HepG2 (cell line): ENCODE measurements around the gene RYR2. TPM values are rescaled to one million over a fixed set of nuclear protein-coding genes. Genes with fewer than 3 reads are reported as not detected.

ENCODE experiments used
- ATAC-seq: fragments of 200-7000 bp; cut with Tn5 transposase; 3 replicates; pipeline ENCODE4 v1.9.1; 2020; ENCODE audit warnings: mild to moderate bottlenecking, moderate library complexity
- BruUV-seq: library from RNA; stranded (reverse); fragments of 400-500 nt; replicated peaks from 2 replicates; lab custom pipeline; 2021; lab: Mats Ljungman, UMichigan
- CTCF ChIA-PET: fragments of 300-600 bp; formaldehyde crosslinking; extraction: SDS; loops from one replicate; lab custom pipeline; 2021; ENCODE audit warnings: low total read pairs, inconsistent platforms, low intra/inter-chr PET ratio; lab: Yijun Ruan, JAX
- POLR2A ChIA-PET: fragments of 350-600 bp; sonication (Branson Sonifier 250); formaldehyde crosslinking; loops from one replicate; lab custom pipeline; 2020; ENCODE audit warnings: antibody characterized with exemption, inconsistent platforms; lab: Yijun Ruan, JAX
- DNase-seq: peaks from one replicate; pipeline ENCODE4 v3.0.0-alpha.2; 2015; ENCODE audit warnings: low spot score
- FAIRE-seq: peaks from 3 replicates; lab custom pipeline; 2011; peaks lifted over from hg19 to GRCh38; lab: Jason Lieb, UNC
- H2AFZ ChIP-seq: one replicate; pipeline ENCODE4 v1.6.1; 2011; ENCODE audit warnings: low read length, inconsistent platforms
- H3K27ac ChIP-seq: fragments of 300-600 bp; 3 replicates; pipeline ENCODE4 v1.8.0; 2011; ENCODE audit warnings: mixed run types, mild to moderate bottlenecking, mixed read lengths, low read length, inconsistent platforms; ENCODE audit not compliant: insufficient read depth; ENCODE audit errors: extremely low read length
- H3K27me3 ChIP-seq, 2 experiments: fragments of 200-600 bp in 1 of 2; 2 replicates in 1 of 2; 3 replicates in 1 of 2; pipeline versions ENCODE4 v1.6.0 to v1.8.0; 2011; ENCODE audit warnings: low read length in 2 of 2, mild to moderate bottlenecking in 2 of 2, moderate library complexity in 2 of 2, inconsistent platforms in 1 of 2; ENCODE audit not compliant: insufficient read depth in 2 of 2, control insufficient read depth in 1 of 2
- H3K36me3 ChIP-seq, 2 experiments: fragments of 200-600 bp in 1 of 2; replicated peaks in 1 of 2; 2 replicates in 1 of 2; 3 replicates in 1 of 2; pipeline versions ENCODE4 v1.5.1 to v1.8.0; 2011; ENCODE audit warnings: low read length in 2 of 2, inconsistent platforms in 1 of 2; ENCODE audit not compliant: insufficient read depth in 2 of 2, control insufficient read depth in 1 of 2
- H3K4me1 ChIP-seq: 2 replicates; pipeline ENCODE4 v1.5.1; 2012; ENCODE audit warnings: low read length, inconsistent platforms; ENCODE audit not compliant: insufficient read depth
- H3K4me2 ChIP-seq: 2 replicates; pipeline ENCODE4 v1.6.0; 2011; ENCODE audit warnings: low read depth, low read length, inconsistent platforms
- H3K4me3 ChIP-seq, 3 experiments: fragments of 200-600 bp in 1 of 3; sonication (generic), shearing (Covaris generic) in 1 of 3; replicated peaks in 1 of 3; 2 replicates each; pipeline ENCODE4 v1.5.1; 2011 to 2016; ENCODE audit warnings: low read length in 3 of 3, inconsistent platforms in 2 of 3, low read depth in 2 of 3, mild to moderate bottlenecking in 2 of 3, control low read depth in 1 of 3, mixed read lengths in 1 of 3; ENCODE audit not compliant: insufficient read depth in 1 of 3
- H3K79me2 ChIP-seq: one replicate; pipeline ENCODE4 v1.6.1; 2011; ENCODE audit warnings: low read length, inconsistent platforms; ENCODE audit not compliant: insufficient read depth
- H3K9ac ChIP-seq: 2 replicates; pipeline ENCODE4 v1.6.0; 2011; ENCODE audit warnings: mild to moderate bottlenecking, low read depth, low read length, inconsistent platforms; ENCODE audit not compliant: insufficient read depth
- H3K9me3 ChIP-seq: 2 replicates; pipeline ENCODE4 v1.5.1; 2012; ENCODE audit warnings: mild to moderate bottlenecking, low read length
- H4K20me1 ChIP-seq: 2 replicates; pipeline ENCODE4 v1.6.0; 2011; ENCODE audit warnings: inconsistent platforms, mild to moderate bottlenecking, low read length, moderate library complexity; ENCODE audit not compliant: insufficient read depth
- HES4 ChIP-seq: sonication (generic); formaldehyde crosslinking; IDR thresholded peaks from 2 replicates; pipeline ENCODE4 v1.9.0; 2021; ENCODE audit warnings: mild to moderate bottlenecking, missing genetic modification reagents, borderline replicate concordance
- HHEX ChIP-seq: IDR thresholded peaks from 2 replicates; pipeline ENCODE4 v1.6.1; 2016; ENCODE audit warnings: control low read depth
- MXI1 ChIP-seq: IDR thresholded peaks from 3 replicates; pipeline ENCODE4 v1.6.1; 2012; ENCODE audit warnings: low read depth, low read length, inconsistent platforms, borderline replicate concordance
- POLR2AphosphoS2 ChIP-seq: IDR thresholded peaks from 2 replicates; pipeline ENCODE4 v1.6.1; 2011; ENCODE audit warnings: low read depth, low read length, improper control_type of control experiment
- SATB2 ChIP-seq: sonication (generic); formaldehyde crosslinking; IDR thresholded peaks from 2 replicates; pipeline ENCODE4 v1.5.0; 2020; ENCODE audit warnings: missing genetic modification reagents
- SRSF9 ChIP-seq: fragments of 200-400 bp; formaldehyde crosslinking; IDR thresholded peaks from 2 replicates; pipeline ENCODE4 v1.6.1; 2018; ENCODE audit warnings: borderline replicate concordance, mild to moderate bottlenecking, low read depth, low read length; ENCODE audit not compliant: insufficient read depth, poor library complexity, severe bottlenecking
- TBP ChIP-seq: sonication (generic); formaldehyde crosslinking; IDR thresholded peaks from 2 replicates; pipeline ENCODE4 v1.5.0; 2020; ENCODE audit warnings: missing genetic modification reagents
- ZNF296 ChIP-seq: sonication (generic); formaldehyde crosslinking; conservative IDR thresholded peaks from 2 replicates; pipeline ENCODE4 v1.5.0; 2020; ENCODE audit warnings: mild to moderate bottlenecking, missing genetic modification reagents
- WGBS: methylation state at CpG from one replicate; pipeline ENCODE4 v1.1.6; 2017; ENCODE audit warnings: low lambda C conversion rate; 5-methylcytosine and 5-hydroxymethylcytosine counted together
- in situ Hi-C: cut with HindIII; loops from 2 replicates; pipeline ENCODE4 v1.10.0; 2017; ENCODE audit warnings: low pct_unique_long_range_greater_than_20kb; ENCODE audit not compliant: extremely low pct_ligation_motif_present
- intact Hi-C: fragments of 100-400 bp; cut with micrococcal nuclease; formaldehyde crosslinking; loops from one replicate; pipeline ENCODE4 v1.10.0; 2022; ENCODE audit not compliant: unreplicated experiment
- polyA plus RNA-seq, 8 experiments: library from polyadenylated mRNA; depleted of rRNA in 3 of 8; stranded (reverse) in 7 of 8; unstranded in 1 of 8; fragments of >200 nt; fragmentation: Illumina TruSeq in 4 of 8; extraction: Trizol in 4 of 8; gene quantifications; 2 replicates each; pipeline versions ENCODE4 v1.2.1 to v1.2.3, GENCODE V29; 2011 to 2016; ENCODE audit warnings: low read depth in 4 of 8, missing spikeins in 1 of 8, mixed read lengths in 1 of 8; ENCODE audit not compliant: insufficient read depth in 1 of 8
- total RNA-seq, 5 experiments: library from RNA; depleted of rRNA; stranded (reverse); fragments of >200 nt; fragmentation: Illumina TruSeq; extraction: Trizol; gene quantifications; 2 replicates each; pipeline ENCODE4 v1.2.3, GENCODE V29; 2016; ENCODE audit warnings: low read depth in 1 of 5
- TF ChIP-seq, protein P1 (sequence below): sonication (generic); formaldehyde crosslinking; IDR thresholded peaks from 2 replicates; pipeline ENCODE4 v1.9.0; 2021; ENCODE audit warnings: mild to moderate bottlenecking, missing genetic modification reagents

Gene RYR2
- total and polyA plus RNA-seq, 2 of the 13 experiments (the other 11 are each of a cell fraction or from before 2014, with no cell fraction given) = not detected

DNA sequence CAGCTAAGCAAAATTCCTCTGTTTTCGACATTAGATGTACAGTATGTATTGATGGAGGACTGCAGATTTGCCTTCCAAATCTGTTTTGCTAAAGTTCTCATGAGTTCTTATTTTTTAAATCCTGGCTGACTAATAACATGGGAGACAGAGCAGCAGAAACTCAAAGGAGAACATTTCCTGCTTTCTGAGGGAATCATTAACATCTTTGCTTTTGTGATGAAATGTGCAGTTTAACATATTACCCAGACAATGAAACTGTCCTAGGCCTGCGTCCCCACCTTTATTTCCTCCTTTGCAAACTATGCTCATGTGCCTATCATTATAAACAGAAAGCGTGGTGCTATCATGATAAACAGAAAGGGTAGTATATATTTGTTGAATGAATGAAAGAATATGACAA lies 698.9 kb downstream of the RYR2 start:
- Histone ChIP-seq H3K9me3 (no peaks in the 10 kb centered on the region), H3K4me2 (no peak overlapping the region), H3K4me3 (no peak overlapping the region), H3K4me1 (no peaks in the 10 kb centered on the region), H3K36me3 (no peaks in the 10 kb centered on the region), H4K20me1 (no peaks in the 10 kb centered on the region), H3K9ac (no peak overlapping the region), H3K27ac (no peak overlapping the region), H3K27me3 (no peaks in the 10 kb centered on the region; a peak in 1 of 5 replicates), H2AFZ (no peak overlapping the region), H3K79me2 (no peaks in the 10 kb centered on the region)
- in situ Hi-C loops = no loop called here
- DNase-seq (no peak), ATAC-seq (no peak), FAIRE-seq (no peak)
- ChIA-PET POLR2A (no interaction called here), CTCF (no interaction called here)
- no TSS peak for BruUV-seq
- TF ChIP-seq POLR2AphosphoS2 = no peak
- TF ChIP-seq SRSF9 = no peak
- no peak for TF ChIP-seq TBP
- TF ChIP-seq ZNF296 (CRISPR knock-in tag) = no peak
- no peak for TF ChIP-seq HHEX (CRISPR knock-in tag)
- TF ChIP-seq, protein P1, sequence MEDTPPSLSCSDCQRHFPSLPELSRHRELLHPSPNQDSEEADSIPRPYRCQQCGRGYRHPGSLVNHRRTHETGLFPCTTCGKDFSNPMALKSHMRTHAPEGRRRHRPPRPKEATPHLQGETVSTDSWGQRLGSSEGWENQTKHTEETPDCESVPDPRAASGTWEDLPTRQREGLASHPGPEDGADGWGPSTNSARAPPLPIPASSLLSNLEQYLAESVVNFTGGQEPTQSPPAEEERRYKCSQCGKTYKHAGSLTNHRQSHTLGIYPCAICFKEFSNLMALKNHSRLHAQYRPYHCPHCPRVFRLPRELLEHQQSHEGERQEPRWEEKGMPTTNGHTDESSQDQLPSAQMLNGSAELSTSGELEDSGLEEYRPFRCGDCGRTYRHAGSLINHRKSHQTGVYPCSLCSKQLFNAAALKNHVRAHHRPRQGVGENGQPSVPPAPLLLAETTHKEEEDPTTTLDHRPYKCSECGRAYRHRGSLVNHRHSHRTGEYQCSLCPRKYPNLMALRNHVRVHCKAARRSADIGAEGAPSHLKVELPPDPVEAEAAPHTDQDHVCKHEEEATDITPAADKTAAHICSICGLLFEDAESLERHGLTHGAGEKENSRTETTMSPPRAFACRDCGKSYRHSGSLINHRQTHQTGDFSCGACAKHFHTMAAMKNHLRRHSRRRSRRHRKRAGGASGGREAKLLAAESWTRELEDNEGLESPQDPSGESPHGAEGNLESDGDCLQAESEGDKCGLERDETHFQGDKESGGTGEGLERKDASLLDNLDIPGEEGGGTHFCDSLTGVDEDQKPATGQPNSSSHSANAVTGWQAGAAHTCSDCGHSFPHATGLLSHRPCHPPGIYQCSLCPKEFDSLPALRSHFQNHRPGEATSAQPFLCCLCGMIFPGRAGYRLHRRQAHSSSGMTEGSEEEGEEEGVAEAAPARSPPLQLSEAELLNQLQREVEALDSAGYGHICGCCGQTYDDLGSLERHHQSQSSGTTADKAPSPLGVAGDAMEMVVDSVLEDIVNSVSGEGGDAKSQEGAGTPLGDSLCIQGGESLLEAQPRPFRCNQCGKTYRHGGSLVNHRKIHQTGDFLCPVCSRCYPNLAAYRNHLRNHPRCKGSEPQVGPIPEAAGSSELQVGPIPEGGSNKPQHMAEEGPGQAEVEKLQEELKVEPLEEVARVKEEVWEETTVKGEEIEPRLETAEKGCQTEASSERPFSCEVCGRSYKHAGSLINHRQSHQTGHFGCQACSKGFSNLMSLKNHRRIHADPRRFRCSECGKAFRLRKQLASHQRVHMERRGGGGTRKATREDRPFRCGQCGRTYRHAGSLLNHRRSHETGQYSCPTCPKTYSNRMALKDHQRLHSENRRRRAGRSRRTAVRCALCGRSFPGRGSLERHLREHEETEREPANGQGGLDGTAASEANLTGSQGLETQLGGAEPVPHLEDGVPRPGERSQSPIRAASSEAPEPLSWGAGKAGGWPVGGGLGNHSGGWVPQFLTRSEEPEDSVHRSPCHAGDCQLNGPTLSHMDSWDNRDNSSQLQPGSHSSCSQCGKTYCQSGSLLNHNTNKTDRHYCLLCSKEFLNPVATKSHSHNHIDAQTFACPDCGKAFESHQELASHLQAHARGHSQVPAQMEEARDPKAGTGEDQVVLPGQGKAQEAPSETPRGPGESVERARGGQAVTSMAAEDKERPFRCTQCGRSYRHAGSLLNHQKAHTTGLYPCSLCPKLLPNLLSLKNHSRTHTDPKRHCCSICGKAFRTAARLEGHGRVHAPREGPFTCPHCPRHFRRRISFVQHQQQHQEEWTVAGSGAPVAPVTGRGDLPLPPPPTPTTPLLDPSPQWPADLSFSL (CRISPR knock-in tag) = no peak
- TF ChIP-seq HES4 (CRISPR knock-in tag) = no peak
- no peak for TF ChIP-seq SATB2 (CRISPR knock-in tag)
- no peak for TF ChIP-seq MXI1
- intact Hi-C loops = no loop called here
- 2% methylated on average over 3 of the region's 3 CpGs for whole genome bisulfite sequencing
